Bronchial epithelial cell (primary cell): Measurements from ENCODE around the gene STAM. TPM values are rescaled to one million over a fixed set of nuclear protein-coding genes. Genes with fewer than 3 reads are reported as not detected.

Experiments
- DNase-seq: peaks from one replicate; pipeline ENCODE4 v3.0.0-alpha.2; 2010; ENCODE audit warnings: low read depth
- FAIRE-seq: peaks from 2 replicates; lab custom pipeline; 2011; peaks lifted over from hg19 to GRCh38; lab: Jason Lieb, UNC
- H3K27me3 ChIP-seq: 2 replicates; pipeline ENCODE4 v1.5.1; 2011; ENCODE audit warnings: low read length; ENCODE audit not compliant: control insufficient read depth, insufficient read depth
- H3K36me3 ChIP-seq: 2 replicates; pipeline ENCODE4 v1.5.1; 2011; ENCODE audit warnings: low read length; ENCODE audit not compliant: control insufficient read depth, insufficient read depth
- H3K4me3 ChIP-seq: 2 replicates; pipeline ENCODE4 v1.5.1; 2011; ENCODE audit warnings: mild to moderate bottlenecking, low read depth, low read length, control low read depth
- CTCF ChIP-seq: IDR thresholded peaks from 2 replicates; pipeline ENCODE4 v1.5.1; 2011; ENCODE audit warnings: mild to moderate bottlenecking, moderate library complexity, low read length, control low read depth, inconsistent platforms; ENCODE audit not compliant: insufficient read depth, severe bottlenecking
- total RNA-seq: library from RNA; depleted of rRNA; stranded (reverse); fragments of >200 nt; gene quantifications from 2 replicates; pipeline ENCODE4 v1.2.1, GENCODE V29; 2014

STAM gene
- total RNA-seq, 1 donor from 2014 or later = 21.9 TPM

GRCh38 chr10:17607603-17608332 lies 36.2 kb upstream of the STAM start:
- peak; percentile 65 for DNase-seq
- peak; percentile 65 for TF ChIP-seq CTCF
- no peak for FAIRE-seq
- H3K36me3 ChIP-seq = no peaks in the 10 kb centered on the region
- H3K4me3 ChIP-seq = no peak overlapping the region
- no peaks in the 10 kb centered on the region for H3K27me3 ChIP-seq

GRCh38 chr10:17609523-17610079 lies 34.4 kb upstream of the STAM start:
- no peak for FAIRE-seq
- H3K27me3 ChIP-seq = no peaks in the 10 kb centered on the region
- TF ChIP-seq CTCF = no peak
- no peaks in the 10 kb centered on the region for H3K36me3 ChIP-seq
- DNase-seq = peak; percentile 70
- peak overlapping the region; percentile 0 for H3K4me3 ChIP-seq

- H3K4me3 ChIP-seq = peak overlapping the region; percentile 50
- DNase-seq (peak; percentile 21), FAIRE-seq (no peak)
- no peaks in the 10 kb centered on the region for H3K36me3 ChIP-seq
- no peaks in the 10 kb centered on the region for H3K27me3 ChIP-seq
- no peak for TF ChIP-seq CTCF
Measured at GRCh38 chr10:17616403-17617030, 27.4 kb upstream of the STAM start.

GRCh38 chr10:17617031-17617911 lies 26.7 kb upstream of the STAM start, which contains the start of gene HACD1:
TSS of gene HACD1 (minus strand) at chr10:17617374. CDS start at chr10:17617339, 35 bp downstream.
- peak within 1 kb of the TSS; percentile 50 for H3K4me3 ChIP-seq
- no peaks in the 10 kb centered on the region for H3K27me3 ChIP-seq
- peak; percentile 34 for TF ChIP-seq CTCF
- DNase-seq = peak; percentile 85
- FAIRE-seq = peak; percentile 40
- H3K36me3 ChIP-seq = no peaks in the 10 kb centered on the region

GRCh38 chr10:17622061-17622460 lies 21.9 kb upstream of the STAM start:
- no peak for TF ChIP-seq CTCF
- no peak for FAIRE-seq
- Histone ChIP-seq H3K4me3 (no peak overlapping the region), H3K36me3 (no peaks in the 10 kb centered on the region), H3K27me3 (no peaks in the 10 kb centered on the region)
- DNase-seq = peak; percentile 47
